ENCODE measurements around the gene TMEM120B.

TMEM120B gene

DNA sequence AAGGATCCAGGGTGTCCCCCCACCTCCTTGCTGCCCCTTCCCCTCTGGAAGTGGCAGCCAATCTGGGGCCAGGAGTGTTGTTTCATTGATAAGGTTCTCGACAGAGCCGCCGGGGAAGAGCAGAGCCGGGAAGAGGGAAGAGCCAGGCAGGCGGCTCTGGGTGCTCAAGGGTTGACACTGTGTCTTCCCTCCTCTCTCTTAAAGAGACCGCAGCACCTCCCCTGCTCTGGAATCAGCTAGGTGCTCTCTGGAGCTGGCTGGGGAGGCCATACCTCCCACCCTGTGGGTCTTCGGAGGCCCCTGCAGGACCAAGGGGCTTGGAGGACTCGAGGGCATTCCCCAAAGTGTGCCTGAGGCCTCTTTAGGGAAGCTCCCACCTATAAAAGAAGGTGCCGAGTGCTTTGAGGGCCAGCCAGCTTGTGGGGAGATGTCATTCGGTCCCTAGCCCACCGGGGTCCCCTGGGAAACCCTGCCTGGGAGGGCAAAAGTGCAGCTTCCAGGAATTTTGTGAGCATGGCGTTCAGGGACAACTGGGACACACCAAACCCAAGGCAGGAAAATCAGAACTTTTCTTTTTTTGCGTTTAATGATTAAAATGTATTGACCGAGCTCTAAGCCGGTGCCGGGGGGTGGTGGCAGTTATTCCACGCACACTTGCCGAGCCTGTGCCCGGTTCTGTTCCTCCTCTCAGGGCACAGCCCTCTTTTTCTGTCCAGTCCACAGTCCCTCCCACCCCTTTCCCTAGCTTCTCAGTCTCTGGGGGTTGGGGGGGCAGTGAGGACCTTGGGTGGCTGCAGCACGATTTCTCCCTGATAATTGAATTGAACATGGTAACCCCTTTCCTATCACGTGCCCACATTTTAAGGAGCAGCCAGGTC is 94.2 kb downstream of the TMEM120B start:
- peaks cover 61% of the 10 kb centered on the region for H3K4me1 ChIP-seq (ENCODE audit: insufficient read depth, low read length)
- H3K36me3 ChIP-seq (ENCODE audit: insufficient read depth, low read length) = peaks cover 55% of the 10 kb centered on the region
- peaks cover 51% of the 10 kb centered on the region for H4K20me1 ChIP-seq (ENCODE audit: insufficient read depth, low read length)
- H3K27me3 ChIP-seq (ENCODE audit: insufficient read depth, low read length, poor library complexity) = no peaks in the 10 kb centered on the region
- peak overlapping the region; percentile 53 for H3K27ac ChIP-seq (ENCODE audit: low read length)
- H3K79me2 ChIP-seq (ENCODE audit: insufficient read depth, low read length) = peaks cover 95% of the 10 kb centered on the region
- TF ChIP-seq EZH2 (IDR thresholded peaks at IDR 0.05; ENCODE audit: borderline replicate concordance, low read depth, low read length, severe bottlenecking) = no peak
- no peak for TF ChIP-seq CTCF (IDR thresholded peaks at IDR 0.05; ENCODE audit: borderline replicate concordance, extremely low read depth, low read length, poor library complexity, severe bottlenecking)
- H3K4me2 ChIP-seq (ENCODE audit: insufficient read depth, low read length) = peak overlapping the region; percentile 99
- peak overlapping the region; percentile 100 for H3K9ac ChIP-seq (ENCODE audit: low read depth, low read length)
- ATAC-seq (ENCODE audit: insufficient read depth, low read depth) (no peak), DNase-seq (no peak)
- peak overlapping the region; percentile 60 to 90; a peak in 3 of 4 replicates for H3K4me3 ChIP-seq (ENCODE audit: low read depth in 1 of 2, low read length in 2 of 2)
- H3K9me3 ChIP-seq (ENCODE audit: insufficient read depth, low read length, severe bottlenecking) = no peaks in the 10 kb centered on the region
- no peak overlapping the region for H2AFZ ChIP-seq (ENCODE audit: low read depth, low read length)

DNA sequence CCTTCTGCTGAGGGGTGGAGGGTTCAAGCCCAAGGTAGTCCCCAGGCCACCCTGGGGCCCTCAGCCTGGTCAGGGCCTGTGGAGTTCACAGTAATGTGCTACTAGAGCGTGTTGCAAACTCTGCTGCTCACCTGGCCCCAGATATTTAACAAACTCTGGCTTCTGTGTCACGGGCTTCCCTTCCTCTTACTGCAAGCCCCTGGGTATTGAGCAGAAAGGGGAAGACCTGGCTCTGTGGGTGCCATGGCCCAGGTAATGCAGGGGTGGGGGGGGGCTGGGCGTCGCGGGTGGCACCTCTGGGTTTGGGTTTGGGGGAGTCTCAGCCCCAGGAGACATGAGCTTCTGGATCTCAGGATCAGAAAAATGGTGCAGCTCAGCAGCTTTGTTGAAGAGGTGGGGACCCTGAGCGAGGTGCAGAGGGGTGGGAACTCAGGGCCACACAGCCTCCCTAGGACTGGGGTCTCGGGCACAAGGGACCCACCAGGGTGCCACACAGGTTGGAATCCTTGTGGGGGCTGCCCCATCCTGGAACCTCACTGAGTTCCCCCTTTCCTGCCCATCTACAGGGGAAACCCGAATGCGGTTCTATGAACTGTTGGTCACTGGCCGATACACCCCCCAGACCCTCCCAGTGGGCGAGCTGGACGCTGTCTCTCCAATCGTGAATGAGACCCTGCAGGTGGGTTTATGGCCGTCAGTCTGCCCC is 95.2 kb downstream of the TMEM120B start:
- no peak overlapping the region for H3K4me3 ChIP-seq (ENCODE audit: low read depth in 1 of 2, low read length in 2 of 2)
- H4K20me1 ChIP-seq (ENCODE audit: insufficient read depth, low read length) = peaks cover 59% of the 10 kb centered on the region

DNA sequence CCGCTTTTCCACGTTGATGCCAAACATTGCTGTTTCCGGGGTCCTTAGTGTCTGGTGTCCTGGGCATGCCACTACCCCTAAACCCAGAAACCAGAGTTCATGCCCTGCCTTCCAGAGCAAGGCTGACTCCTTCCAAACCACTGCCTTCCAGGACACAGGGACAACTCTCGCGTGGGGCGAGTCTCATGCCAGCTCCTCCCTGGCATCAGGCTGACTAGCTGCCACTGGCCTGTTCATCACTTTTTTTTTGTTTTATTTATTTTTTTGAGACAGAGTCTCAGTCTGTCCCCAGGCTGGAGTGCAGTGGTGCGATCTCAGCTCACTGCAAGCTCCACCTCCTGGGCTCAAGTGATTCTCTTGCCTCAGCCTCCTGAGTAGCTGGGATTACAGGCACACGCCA is 96.1 kb downstream of the TMEM120B start:
- peaks cover 67% of the 10 kb centered on the region for H4K20me1 ChIP-seq (ENCODE audit: insufficient read depth, low read length)
- TF ChIP-seq EZH2 (IDR thresholded peaks at IDR 0.05; ENCODE audit: borderline replicate concordance, low read depth, low read length, severe bottlenecking) (no peak), CTCF (IDR thresholded peaks at IDR 0.05; ENCODE audit: borderline replicate concordance, extremely low read depth, low read length, poor library complexity, severe bottlenecking) (no peak)
- H3K36me3 ChIP-seq (ENCODE audit: insufficient read depth, low read length) = peaks cover 71% of the 10 kb centered on the region
- H3K4me2 ChIP-seq (ENCODE audit: insufficient read depth, low read length) = 0 out of 2 replicates have a peak overlapping the region, but pooled peaks have one; percentile 12
- H3K9me3 ChIP-seq (ENCODE audit: insufficient read depth, low read length, severe bottlenecking) = no peaks in the 10 kb centered on the region
- H3K27ac ChIP-seq (ENCODE audit: low read length) = no peak overlapping the region
- H3K4me3 ChIP-seq (ENCODE audit: low read depth in 1 of 2, low read length in 2 of 2) = no peak overlapping the region
- ATAC-seq (ENCODE audit: insufficient read depth, low read depth) = no peak
- peaks cover 79% of the 10 kb centered on the region for H3K4me1 ChIP-seq (ENCODE audit: insufficient read depth, low read length)
- no peak for DNase-seq
- peaks cover 99% of the 10 kb centered on the region for H3K79me2 ChIP-seq (ENCODE audit: insufficient read depth, low read length)
- no peak overlapping the region for H2AFZ ChIP-seq (ENCODE audit: low read depth, low read length)
- no peak overlapping the region for H3K9ac ChIP-seq (ENCODE audit: low read depth, low read length)
- H3K27me3 ChIP-seq (ENCODE audit: insufficient read depth, low read length, poor library complexity) = no peaks in the 10 kb centered on the region

More for the DNA sequence above, 95.2 kb downstream of the TMEM120B start:
- TF ChIP-seq EZH2 (IDR thresholded peaks at IDR 0.05; ENCODE audit: borderline replicate concordance, low read depth, low read length, severe bottlenecking) = no peak
- TF ChIP-seq CTCF (IDR thresholded peaks at IDR 0.05; ENCODE audit: borderline replicate concordance, extremely low read depth, low read length, poor library complexity, severe bottlenecking) = no peak
- H3K27ac ChIP-seq (ENCODE audit: low read length) = peak overlapping the region; percentile 13; the same call in 1 of the 2 replicates
- no peaks in the 10 kb centered on the region for H3K27me3 ChIP-seq (ENCODE audit: insufficient read depth, low read length, poor library complexity)
- DNase-seq = no peak
- H3K9me3 ChIP-seq (ENCODE audit: insufficient read depth, low read length, severe bottlenecking) = no peaks in the 10 kb centered on the region
- ATAC-seq (ENCODE audit: insufficient read depth, low read depth) = no peak
- peak overlapping the region; percentile 24; the same call in 1 of the 2 replicates for H3K4me2 ChIP-seq (ENCODE audit: insufficient read depth, low read length)
- peaks cover 71% of the 10 kb centered on the region for H3K4me1 ChIP-seq (ENCODE audit: insufficient read depth, low read length)
- peak overlapping the region; percentile 16; the same call in 1 of the 2 replicates for H3K9ac ChIP-seq (ENCODE audit: low read depth, low read length)
- H2AFZ ChIP-seq (ENCODE audit: low read depth, low read length) = no peak overlapping the region
- H3K79me2 ChIP-seq (ENCODE audit: insufficient read depth, low read length) = peaks cover 95% of the 10 kb centered on the region
- peaks cover 62% of the 10 kb centered on the region for H3K36me3 ChIP-seq (ENCODE audit: insufficient read depth, low read length)

Measured in DND-41 (cell line).